ENCODE results near the gene TAOK1.
"Not testable (repeated sequence)": the region's sequence is repeated elsewhere in the genome, so short reads cannot be mapped to it uniquely, and the experiment has no call there.

Gene TAOK1

DNA sequence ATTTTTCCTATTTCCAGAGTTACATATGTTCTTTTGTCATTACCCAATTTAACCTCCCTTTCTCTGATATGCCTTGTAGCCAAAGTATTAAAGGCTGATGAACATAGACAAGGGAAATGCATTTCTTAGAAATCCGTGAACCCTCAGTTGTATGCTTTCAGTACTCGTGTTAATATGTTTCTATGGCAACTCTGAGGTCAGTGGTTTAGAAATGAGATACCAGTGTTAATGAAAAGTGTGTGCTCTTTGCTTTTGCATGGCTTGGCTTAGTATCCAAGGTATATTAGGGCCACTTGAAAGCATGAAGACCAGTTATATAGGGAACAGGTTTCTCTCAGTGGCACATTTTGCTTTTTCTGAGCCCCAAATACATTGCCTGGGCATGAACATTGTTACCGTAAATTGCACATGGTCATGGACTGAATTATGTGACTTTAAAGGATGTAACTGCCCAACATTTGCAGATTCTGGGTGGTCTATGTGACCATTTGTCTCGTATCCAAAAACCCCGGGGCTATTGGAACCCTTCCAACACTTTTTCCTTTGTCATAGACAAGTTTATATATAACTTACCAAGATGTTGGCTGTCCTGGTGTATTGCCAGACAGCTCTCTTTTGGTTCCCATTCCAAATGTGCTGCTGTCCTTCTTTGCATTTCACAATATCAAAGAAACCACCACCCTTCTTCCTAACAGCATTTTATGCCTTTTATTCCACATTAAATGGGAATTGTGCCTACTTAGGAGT is 159.2 kb downstream of the TAOK1 start:
- FAIRE-seq, result peak; percentile 98

DNA sequence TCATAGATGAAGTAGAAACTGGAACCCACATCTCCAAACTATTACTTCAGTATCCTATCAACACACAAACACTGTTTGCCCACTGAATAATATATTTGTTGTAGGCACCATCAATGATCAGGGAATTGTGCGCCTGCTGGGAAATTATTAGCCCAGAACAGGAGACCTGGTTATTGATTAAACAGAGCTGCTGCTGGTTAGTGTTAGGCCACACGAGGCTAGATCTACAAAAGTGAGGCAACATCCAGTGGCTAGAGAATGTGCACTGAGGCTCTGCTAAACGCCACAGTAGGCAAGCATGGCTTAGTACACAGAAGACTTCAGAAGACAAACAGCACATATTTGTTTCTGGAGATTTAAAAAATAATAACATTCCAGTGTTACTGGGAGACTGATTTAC is 165.7 kb downstream of the TAOK1 start:
- FAIRE-seq, result peak; percentile 76

DNA sequence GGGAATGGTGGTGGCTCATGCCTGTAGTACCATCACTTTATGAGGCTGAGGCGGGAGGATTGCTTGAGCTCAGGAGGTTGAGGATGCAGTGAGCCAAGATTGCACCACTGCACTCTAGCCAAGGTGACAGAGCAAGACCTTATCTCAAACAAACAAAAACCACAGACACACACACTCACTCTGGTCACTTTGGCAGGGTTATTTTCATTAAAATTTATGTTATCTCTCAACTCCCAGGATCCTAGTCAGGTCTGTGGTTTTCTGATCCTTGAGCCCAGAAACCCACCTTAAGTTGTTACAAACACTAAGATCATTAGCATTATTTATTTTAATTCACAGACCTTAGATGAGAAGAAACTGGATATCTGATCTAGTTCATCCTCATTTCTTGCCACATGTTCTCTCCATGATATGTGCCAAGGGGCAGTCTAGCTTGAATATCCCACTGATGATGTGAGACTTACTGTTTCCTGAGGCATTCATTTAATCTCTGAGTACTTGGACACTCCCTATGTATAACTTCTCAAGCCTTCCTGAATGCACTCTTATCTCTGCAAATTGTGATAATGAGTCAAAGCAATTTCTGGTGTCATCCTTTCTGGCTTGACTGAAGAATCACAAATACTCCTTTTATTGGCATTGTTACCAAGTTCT is 167.0 kb downstream of the TAOK1 start:
- FAIRE-seq, result no peak

DNA sequence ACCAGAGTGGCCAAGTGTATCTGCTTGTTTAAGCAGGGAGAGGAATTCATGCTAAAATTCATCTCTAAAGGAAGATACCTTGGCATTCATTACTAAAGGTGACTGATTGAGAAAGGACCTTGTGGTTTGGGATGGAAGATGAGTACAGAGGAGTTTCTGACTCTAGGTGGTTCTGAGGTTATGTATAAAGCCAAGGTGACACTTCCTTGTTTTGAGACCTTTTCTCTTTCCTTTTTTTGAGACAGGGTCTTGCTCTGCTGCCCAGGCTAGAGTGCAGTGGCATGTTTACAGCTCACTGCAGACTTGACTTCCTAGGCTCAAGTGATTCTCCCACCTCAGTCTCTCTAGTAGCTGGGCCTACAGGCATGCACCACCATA is 167.6 kb downstream of the TAOK1 start:
- no peak for FAIRE-seq

DNA sequence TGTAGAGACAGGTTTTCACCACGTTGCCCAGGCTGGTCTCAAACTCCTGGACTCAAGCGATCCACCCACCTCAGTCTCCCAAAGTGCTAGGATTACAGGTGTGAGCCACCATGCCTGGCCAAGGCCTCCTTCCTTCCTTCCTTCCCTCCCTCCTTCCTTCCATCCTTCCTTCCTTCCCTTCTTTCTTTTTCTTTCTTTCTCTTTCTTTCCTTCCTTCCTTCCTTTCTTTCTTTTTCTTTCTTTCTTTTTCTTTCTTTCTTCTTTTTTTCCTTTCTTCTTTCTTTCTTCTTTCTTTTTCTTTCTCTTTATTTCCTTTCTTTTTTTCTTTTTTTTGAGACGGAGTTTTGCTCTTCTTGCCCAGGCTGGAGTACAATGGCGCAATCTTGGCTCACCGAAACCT is 168.0 kb downstream of the TAOK1 start:
- FAIRE-seq, result not testable (repeated sequence)

DNA sequence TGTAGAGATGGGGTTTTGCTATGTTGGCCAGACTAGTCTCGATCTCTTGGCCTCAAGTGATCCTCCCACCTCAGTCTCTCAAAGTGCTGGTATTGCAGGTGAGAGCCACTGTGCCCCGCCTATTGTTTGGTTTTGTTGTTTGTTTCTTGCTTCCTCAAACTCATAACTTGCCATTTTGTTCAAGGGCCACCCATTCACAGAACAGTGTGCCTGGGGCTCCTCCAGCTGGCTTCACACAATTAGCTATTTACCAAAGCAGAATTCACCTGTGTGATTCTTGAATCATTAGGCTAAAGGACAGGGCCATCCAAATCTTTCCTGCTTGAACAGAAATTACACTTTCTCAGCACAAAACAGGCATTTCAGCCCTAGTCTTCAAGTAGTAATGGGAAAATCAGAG is 169.5 kb downstream of the TAOK1 start:
- no peak for FAIRE-seq

DNA sequence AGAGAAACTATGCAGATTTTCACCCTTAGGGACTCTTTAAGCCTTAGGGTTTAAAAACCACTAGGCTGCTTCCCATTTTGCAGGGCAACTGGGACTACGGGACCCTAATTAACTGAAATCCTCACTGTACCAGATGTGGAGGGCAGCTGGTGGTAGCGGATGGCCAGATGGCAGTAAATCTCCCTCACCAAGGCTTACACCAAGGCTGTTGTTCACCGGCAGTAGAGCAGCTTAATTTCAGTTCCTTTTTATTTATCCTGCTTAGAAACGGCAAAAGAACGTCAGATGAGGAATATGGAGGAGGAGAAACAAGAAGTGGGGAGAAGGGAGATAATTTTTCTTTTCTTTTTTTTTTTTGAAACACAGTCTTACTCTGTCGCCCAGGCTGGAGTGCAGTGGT is 170.2 kb downstream of the TAOK1 start:
- FAIRE-seq, result no peak

DNA sequence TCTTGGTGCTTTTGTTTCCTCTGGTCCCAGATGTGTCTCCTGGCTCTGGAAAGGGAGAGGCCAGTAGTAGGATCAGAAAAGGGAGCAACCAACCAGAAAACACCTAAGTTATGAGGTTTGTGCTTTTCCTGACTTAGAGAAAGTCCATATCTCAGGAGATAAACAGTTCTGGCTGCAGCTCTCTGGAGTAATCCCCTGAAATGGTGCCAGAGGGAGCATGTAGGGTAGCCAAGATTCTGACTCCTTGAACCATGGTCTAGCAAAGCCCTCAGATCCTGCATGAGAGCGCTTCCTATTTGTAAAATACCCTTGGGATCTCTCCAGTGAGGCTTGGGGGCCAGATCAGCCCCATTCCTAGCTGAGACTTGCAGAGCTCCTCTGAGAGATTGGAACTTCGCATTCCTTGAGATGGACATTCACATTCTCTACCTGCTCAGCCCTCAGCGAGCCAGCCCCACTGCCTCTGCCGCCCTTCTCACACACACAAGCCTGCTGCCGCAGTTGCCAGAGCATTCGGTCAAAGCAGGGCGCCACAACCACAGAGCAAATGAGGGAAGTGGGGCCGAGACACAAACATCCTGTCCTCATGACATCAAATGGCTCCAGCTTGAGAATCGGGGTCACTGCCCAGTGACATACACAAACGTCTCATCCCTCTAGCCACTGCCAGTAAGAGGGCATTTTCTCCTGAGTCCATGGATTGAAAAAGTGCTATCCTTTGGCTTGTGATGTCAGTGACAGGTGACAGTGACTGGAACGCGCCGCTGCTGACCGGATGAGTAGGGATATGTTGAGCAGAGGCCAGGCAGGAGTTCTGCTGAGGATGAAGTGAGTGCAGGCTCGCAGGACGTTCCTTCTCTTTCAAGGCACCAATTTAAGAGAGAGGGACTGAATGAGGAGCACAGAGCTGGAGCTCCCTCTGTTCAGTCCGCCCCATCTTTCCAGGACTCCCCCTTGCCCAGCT is 171.7 kb downstream of the TAOK1 start:
- no peak for FAIRE-seq

DNA sequence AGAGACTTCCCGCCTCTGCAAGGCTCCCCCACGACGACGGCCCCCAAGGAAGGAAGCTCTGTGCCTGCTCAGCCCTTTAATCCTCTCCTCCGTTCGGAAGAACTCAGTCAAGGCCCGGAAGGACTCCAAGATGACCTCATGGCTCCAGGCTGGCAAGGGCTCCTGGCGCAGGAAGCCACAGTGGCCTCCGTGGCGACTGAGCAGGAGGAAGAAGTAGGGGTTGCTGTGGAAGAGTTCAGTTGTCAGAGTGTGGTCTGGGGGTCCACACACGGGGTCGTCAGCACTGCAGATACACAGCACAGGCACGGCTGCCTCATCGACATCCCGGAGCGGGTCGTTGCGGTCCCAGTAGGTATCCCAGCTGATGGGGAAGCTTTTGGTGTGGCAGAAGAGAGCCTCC is 172.5 kb downstream of the TAOK1 start:
- no peak for FAIRE-seq

DNA sequence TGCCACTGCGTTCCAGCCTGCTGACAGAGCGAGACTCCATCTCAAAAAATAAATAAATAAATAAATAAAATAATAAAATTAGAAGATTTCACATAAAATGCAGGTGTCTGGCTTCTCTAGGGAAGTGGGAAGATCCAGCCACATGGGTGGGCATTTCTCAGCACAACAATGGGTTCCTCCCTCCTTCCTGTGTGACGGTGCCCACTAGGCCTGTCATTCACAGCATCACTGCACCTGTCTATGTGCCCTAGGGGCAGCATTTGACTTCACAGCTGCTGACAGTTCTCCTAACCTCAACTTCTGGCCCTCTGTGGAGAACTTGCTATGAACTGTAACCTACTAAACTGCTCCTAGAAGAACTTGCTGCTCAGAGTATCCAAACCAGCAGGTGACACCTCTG is 173.7 kb downstream of the TAOK1 start:
- FAIRE-seq, result no peak

DNA sequence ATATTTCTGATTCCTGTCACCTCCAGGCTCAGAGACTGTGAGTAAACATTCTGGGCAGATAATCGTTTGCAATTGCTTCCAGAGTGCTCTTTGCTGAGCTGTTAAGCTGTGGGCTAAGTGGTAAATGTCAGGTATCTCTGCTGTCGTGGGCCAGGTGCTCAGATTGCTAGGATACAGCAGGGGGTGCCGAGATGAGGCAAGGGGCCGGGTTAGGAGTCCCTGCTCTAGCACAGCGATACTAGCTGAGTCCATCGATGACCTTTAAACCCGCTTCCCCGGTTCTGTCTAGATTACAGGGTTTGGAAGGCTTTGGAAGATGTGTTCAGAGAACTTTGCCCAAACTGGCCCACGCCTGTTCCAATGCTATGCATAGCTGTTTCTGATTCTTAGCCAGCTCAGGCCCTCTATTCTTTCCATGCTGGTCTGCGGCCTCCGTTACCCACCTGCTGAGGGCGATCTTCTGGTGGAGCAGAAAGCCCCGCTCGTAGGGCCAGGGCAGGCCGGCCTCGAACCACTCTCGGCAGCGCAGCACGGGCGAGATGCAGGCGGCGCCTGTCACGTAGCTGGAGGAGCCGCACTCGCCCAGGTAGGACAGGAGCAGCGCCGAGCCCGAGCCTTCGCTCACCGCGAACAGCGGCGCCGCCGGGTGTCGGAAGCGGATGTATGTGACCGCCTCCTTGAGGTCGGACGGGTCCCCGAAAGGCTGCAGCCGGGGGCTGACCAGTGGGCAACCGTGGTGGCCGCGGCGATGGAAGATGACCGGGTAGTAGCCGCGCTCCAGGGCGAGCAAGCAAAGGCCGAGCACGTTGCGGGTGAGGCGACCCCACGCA is 175.7 kb downstream of the TAOK1 start:
- FAIRE-seq, result peak; percentile 73

DNA sequence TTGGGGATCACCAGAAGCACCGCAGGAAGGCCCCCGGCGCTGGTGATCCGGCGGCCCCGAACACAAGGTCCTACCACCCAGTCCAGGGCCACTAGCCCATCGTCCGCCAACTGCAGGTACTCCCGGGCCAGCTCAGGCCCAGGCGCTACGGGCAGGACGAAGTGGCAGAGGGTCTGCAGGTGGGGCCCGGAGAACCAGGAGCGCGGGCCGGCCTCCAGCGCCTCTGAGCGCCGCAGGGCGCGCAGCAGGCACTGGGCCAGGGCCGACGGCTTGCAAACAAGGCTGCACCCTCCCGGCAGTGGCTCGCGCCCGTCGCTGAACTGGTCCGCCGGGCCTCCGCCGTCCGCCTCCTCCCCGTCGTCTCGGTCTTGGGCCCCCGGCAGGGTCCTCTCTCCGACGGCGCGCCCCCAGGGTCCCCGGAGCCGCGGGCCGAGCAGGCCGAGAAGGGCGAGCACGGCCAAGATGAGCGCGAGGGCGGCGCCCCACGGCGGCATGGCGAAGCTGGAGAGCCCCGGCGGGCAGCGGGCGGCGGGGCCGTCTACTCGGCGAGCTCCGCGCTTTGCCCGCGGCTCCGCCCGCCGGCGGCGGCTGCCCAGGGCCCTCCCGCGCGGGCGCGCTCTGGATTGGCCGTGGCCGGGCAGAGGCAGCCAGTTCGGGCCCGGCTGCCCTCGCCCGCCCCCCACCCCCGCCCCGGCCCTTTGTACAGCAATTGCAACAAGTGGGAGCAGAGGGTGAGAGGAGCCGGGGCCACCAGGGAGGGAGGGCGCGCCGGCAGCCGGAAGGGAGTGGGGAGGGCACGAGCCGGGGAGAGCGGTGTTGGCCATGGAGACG is 176.5 kb downstream of the TAOK1 start, which contains the start of gene ABHD15:
TSS of gene ABHD15 (minus strand) at position 565 of the 831 bp plus-strand sequence. CDS start at position 494, 71 bp downstream.
- no peak for FAIRE-seq

DNA sequence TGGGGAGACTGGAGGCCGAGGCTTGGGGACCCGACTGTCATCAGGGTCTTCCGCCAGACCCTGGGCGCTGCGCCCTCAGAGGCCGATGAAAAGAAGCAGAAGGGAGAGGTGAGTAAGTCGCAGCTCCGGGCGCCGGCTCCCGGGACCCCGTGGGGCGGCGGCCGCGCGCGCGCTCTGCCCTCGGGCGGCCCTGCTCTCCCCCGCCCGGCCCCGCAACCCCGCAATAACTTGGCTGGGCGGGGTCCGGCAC is 177.1 kb downstream of the TAOK1 start:
- no peak for FAIRE-seq

DNA sequence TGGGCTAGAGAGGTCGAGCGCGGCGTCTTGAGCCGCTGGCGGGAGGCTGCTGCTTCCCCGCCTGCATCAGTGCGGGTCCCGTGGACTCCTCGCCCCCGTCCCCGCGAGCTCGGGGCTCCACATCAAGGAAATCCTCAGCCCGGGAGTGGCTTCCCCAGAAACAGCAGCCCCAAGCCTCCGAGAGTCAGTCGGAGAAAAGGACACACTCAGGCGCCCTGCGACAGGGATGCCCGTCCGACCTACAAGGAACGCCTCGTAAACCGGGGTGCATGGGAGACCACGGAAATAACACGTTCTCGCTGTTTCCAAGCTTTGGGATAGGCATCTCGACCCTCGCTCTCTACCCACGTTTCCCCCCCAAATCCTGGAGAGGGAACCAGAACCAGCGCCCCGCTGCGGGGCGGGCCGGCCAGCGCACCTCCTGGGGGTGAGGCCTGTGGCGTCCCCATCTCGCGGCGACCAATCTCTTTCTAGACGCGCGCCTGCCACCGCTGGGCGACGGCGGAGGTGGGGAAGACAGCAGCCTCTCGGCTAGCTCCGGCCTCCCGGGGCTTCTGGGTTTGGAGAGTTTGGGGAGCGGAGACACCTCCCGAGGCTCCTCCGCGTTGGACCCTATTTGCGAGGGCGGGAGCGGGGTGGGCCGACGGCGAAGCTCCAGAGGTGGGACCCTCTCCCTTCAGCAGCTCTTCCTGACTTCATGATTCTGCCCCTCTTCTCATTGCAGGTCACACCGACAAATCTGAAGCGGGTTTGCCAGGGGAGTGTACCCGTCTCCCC is 177.6 kb downstream of the TAOK1 start:
- FAIRE-seq, result no peak

DNA sequence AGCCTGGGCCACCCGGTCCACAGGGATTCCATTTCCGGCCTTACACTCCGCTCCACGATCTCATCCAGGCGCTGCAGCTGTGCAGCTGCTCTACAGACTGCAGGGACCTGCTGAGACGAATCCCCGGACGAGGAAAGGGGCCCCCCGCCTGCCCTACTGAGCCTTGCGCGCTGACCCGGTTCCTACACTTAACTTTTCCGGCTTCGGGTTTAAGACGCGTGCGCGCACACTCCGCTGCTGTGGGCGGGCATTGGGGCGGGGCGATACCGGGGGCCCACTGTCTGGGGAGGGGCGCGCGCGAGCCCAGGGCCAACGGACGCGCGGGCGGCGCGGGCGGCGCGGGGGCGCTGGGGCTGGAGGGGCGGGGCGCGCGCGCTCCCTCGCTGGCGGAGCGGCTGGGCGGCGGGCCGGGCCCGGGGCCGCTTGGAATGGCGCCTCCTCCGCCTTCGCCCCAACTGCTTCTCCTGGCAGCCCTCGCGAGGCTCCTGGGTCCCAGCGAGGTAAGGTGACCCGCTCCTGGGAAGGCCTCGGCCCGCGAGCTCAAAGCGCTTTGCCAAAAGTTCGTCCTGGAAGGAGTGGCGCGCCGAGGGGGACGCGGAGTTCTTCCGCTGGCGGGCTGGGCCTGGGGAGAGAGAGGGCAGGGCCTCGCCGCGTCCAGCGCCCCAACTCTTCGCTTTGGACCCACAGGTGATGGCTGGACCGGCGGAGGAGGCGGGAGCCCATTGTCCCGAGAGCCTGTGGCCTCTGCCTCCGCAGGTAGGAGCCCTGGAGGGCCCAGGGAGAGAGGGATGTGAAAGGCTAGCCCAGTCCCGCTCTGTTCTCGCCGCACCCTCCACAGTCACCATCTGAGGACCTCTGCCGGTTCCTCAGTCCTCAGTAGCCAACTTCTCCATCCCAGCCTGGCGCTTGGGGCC is 178.4 kb downstream of the TAOK1 start, which contains the start of gene TP53I13:
TSS of gene TP53I13 (plus strand) at position 371 of the 914 bp plus-strand sequence. CDS start at position 429, 58 bp downstream.
- no peak for FAIRE-seq

DNA sequence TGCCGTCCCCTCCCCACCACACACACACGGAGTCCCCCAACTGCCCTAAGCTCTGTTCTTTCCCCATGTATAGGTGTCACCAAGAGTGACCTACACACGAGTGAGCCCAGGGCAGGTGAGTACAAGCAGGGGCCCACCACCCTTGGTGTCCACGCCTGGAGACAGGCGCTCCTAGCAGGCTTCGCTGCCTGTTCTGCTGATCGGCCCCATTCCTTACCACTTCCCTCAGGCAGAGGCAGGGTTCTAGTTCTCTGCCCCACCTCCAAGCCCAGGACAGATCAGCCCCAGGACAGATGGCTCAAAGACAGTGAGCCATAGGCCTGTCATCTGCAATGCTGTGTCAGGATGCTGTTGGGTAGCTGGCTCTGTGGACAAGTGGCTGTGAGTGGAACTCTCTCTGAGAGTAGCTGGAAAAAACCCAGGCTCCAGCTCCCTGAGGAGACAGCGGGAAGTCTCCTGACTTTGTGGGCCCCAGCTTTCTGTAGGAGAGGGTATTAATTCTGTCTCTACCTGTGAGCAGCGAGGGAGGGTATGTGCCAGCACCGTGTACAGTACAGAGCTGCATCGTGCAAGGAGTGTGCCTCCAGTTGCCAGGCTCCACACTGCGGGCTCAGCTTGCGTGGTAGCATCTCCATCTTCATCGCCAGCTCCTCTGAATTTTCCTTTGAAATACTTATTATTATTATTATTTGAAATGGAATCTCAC is 179.2 kb downstream of the TAOK1 start:
- no peak for FAIRE-seq

DNA sequence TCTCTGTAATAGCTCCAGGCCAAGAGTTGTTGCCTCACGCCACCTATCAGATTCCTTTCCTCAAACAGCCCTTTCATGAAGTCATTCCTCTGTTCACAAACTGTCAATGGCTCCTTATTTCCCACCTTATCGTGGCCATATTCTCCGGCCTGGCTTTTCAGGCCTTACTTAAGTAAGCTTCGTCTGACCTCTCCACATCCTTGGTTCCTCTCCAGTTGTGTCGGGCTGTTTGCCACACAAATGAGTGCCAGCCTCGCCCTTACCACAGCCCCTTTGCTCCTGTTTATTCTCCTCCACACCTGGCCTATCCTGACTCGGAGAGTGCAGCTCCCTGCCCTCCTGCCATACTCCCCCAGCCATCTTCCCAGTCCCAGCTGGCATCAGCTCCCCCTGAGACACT is 180.4 kb downstream of the TAOK1 start:
- FAIRE-seq, result no peak

DNA sequence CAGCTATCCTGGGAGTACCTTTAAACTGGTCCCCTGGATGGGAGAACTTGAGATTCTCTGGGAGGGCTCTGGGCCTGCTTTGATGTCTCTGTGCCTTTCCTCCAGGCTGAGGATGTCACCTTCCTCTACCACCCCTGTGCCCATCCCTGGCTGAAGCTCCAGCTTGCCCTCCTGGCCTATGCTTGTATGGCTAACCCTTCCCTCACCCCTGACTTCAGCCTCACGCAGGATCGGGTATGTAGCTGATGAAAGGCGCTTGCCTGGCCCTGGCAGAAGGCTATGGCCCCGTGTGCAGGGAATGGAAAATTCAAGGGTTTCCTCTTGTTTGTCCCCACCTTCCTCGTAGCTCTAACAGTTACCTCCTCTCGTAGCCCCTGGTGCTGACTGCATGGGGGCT is 181.3 kb downstream of the TAOK1 start:
- FAIRE-seq, result no peak

Data from islet of Langerhans (tissue), 1 donor.